H1 (cell line): ENCODE measurements around the gene CPHXL2. TPM values are rescaled to one million over a fixed set of nuclear protein-coding genes. Genes with fewer than 3 reads are reported as not detected.

ENCODE experiments used
- CHD1 ChIP-seq: IDR thresholded peaks from 2 replicates; pipeline ENCODE4 v1.6.1; 2012; ENCODE audit warnings: low read depth, low read length, improper control_type of control experiment
- EP300 ChIP-seq, 2 experiments: IDR thresholded peaks; 1 replicate in 1 of 2; 2 replicates in 1 of 2; pipeline ENCODE4 v1.6.1; 2011 to 2012; ENCODE audit warnings: low read depth in 2 of 2, low read length in 2 of 2, mild to moderate bottlenecking in 2 of 2, borderline replicate concordance in 1 of 2, inconsistent platforms in 1 of 2, moderate library complexity in 1 of 2
- FOSL1 ChIP-seq: IDR thresholded peaks from 2 replicates; pipeline ENCODE4 v1.6.1; 2011; ENCODE audit warnings: mild to moderate bottlenecking, low read depth, low read length, moderate library complexity; ENCODE audit not compliant: insufficient read depth
- polyA plus RNA-seq, 7 experiments: library from polyadenylated mRNA; depleted of rRNA in 3 of 7; stranded (reverse) in 5 of 7; unstranded in 2 of 7; fragments of >200 nt in 5 of 7; fragments of 200-250 nt in 2 of 7; gene quantifications; 1 replicate in 5 of 7; 2 replicates in 1 of 7; 4 replicates in 1 of 7; pipeline versions ENCODE4 v1.2.1 to v1.2.3, GENCODE V29; 2011 to 2013; ENCODE audit warnings: missing spikeins in 2 of 7, mixed read lengths in 2 of 7
- total RNA-seq: library from RNA; stranded (reverse); fragmentation: NEBNext Ultra II Directional; extraction: Animal tissue kit (Norgen Biotek cat#: 25700); gene quantifications from 2 replicates; pipeline ENCODE4 v1.2.1, GENCODE V29; 2021
- TF ChIP-seq, protein P1 (sequence below): fragments of 300-600 bp; sonication (generic); IDR thresholded peaks from 2 replicates; pipeline ENCODE4 v1.7.1; 2012; ENCODE audit warnings: low read length, moderate library complexity, mild to moderate bottlenecking, inconsistent platforms; ENCODE audit not compliant: insufficient replicate concordance

CPHXL2 gene
- total and polyA plus RNA-seq, 2 of the 8 experiments (the other 6 are each of a cell fraction or from before 2014, with no cell fraction given): not detected

DNA sequence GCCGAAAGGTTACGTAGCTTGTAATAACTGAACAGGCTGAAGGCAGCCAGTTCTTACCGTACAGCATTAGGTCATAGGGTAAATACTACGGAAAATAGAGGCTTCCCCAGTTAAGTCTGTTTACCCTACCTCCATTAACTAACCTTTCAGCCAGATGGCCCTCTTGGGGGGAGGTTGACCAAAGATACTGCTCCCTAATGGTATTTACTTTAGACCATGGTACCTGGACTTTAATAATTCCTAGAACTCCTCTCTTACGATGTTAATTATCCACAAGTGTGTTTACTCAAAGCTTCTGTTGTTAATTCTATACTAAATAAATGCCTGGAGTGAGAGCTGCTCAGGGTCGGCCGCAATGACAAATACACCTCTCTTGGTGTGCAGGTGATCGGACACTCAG is 44.0 kb downstream of the CPHXL2 start (continued):
- TF ChIP-seq, protein P1, sequence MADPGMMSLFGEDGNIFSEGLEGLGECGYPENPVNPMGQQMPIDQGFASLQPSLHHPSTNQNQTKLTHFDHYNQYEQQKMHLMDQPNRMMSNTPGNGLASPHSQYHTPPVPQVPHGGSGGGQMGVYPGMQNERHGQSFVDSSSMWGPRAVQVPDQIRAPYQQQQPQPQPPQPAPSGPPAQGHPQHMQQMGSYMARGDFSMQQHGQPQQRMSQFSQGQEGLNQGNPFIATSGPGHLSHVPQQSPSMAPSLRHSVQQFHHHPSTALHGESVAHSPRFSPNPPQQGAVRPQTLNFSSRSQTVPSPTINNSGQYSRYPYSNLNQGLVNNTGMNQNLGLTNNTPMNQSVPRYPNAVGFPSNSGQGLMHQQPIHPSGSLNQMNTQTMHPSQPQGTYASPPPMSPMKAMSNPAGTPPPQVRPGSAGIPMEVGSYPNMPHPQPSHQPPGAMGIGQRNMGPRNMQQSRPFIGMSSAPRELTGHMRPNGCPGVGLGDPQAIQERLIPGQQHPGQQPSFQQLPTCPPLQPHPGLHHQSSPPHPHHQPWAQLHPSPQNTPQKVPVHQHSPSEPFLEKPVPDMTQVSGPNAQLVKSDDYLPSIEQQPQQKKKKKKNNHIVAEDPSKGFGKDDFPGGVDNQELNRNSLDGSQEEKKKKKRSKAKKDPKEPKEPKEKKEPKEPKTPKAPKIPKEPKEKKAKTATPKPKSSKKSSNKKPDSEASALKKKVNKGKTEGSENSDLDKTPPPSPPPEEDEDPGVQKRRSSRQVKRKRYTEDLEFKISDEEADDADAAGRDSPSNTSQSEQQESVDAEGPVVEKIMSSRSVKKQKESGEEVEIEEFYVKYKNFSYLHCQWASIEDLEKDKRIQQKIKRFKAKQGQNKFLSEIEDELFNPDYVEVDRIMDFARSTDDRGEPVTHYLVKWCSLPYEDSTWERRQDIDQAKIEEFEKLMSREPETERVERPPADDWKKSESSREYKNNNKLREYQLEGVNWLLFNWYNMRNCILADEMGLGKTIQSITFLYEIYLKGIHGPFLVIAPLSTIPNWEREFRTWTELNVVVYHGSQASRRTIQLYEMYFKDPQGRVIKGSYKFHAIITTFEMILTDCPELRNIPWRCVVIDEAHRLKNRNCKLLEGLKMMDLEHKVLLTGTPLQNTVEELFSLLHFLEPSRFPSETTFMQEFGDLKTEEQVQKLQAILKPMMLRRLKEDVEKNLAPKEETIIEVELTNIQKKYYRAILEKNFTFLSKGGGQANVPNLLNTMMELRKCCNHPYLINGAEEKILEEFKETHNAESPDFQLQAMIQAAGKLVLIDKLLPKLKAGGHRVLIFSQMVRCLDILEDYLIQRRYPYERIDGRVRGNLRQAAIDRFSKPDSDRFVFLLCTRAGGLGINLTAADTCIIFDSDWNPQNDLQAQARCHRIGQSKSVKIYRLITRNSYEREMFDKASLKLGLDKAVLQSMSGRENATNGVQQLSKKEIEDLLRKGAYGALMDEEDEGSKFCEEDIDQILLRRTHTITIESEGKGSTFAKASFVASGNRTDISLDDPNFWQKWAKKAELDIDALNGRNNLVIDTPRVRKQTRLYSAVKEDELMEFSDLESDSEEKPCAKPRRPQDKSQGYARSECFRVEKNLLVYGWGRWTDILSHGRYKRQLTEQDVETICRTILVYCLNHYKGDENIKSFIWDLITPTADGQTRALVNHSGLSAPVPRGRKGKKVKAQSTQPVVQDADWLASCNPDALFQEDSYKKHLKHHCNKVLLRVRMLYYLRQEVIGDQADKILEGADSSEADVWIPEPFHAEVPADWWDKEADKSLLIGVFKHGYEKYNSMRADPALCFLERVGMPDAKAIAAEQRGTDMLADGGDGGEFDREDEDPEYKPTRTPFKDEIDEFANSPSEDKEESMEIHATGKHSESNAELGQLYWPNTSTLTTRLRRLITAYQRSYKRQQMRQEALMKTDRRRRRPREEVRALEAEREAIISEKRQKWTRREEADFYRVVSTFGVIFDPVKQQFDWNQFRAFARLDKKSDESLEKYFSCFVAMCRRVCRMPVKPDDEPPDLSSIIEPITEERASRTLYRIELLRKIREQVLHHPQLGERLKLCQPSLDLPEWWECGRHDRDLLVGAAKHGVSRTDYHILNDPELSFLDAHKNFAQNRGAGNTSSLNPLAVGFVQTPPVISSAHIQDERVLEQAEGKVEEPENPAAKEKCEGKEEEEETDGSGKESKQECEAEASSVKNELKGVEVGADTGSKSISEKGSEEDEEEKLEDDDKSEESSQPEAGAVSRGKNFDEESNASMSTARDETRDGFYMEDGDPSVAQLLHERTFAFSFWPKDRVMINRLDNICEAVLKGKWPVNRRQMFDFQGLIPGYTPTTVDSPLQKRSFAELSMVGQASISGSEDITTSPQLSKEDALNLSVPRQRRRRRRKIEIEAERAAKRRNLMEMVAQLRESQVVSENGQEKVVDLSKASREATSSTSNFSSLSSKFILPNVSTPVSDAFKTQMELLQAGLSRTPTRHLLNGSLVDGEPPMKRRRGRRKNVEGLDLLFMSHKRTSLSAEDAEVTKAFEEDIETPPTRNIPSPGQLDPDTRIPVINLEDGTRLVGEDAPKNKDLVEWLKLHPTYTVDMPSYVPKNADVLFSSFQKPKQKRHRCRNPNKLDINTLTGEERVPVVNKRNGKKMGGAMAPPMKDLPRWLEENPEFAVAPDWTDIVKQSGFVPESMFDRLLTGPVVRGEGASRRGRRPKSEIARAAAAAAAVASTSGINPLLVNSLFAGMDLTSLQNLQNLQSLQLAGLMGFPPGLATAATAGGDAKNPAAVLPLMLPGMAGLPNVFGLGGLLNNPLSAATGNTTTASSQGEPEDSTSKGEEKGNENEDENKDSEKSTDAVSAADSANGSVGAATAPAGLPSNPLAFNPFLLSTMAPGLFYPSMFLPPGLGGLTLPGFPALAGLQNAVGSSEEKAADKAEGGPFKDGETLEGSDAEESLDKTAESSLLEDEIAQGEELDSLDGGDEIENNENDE: no peak
- TF ChIP-seq FOSL1 (no peak), CHD1 (no peak), EP300 (IDR thresholded peaks at IDR 0.05; ENCODE audit: borderline replicate concordance in 1 of 2, low read depth in 2 of 2, low read length in 2 of 2) (no peak)
